HG03066 (cell line): ENCODE results near the gene ESRRB.
"Not testable (repeated sequence)": the region's sequence is repeated elsewhere in the genome, so short reads cannot be mapped to it uniquely, and the experiment has no call there.

ENCODE experiments used
- ATAC-seq: cut with Tn5 transposase; IDR thresholded peaks from one replicate; pipeline ENCODE4 v1.9.1; 2021; ENCODE audit warnings: low read depth; ENCODE audit not compliant: unreplicated experiment

Gene ESRRB

GRCh38 chr14:76531821-76532318 is 155.9 kb downstream of the ESRRB start:
- ATAC-seq: no peak

- not testable (repeated sequence) for ATAC-seq
These were observed 160.7 kb downstream of the ESRRB start for GRCh38 chr14:76536636-76537035.

GRCh38 chr14:76537906-76538647 is 162.1 kb downstream of the ESRRB start:
- ATAC-seq: no peak

GRCh38 chr14:76538648-76539008 is 162.7 kb downstream of the ESRRB start:
- ATAC-seq: no peak

- ATAC-seq: no peak
These were observed 163.2 kb downstream of the ESRRB start for GRCh38 chr14:76539130-76539529.

GRCh38 chr14:76541594-76542219 is 165.8 kb downstream of the ESRRB start:
- ATAC-seq: no peak

- no peak for ATAC-seq
These were observed 170.7 kb downstream of the ESRRB start for GRCh38 chr14:76546426-76547221.

GRCh38 chr14:76547831-76548230 is 171.9 kb downstream of the ESRRB start:
- no peak for ATAC-seq

GRCh38 chr14:76550534-76550933 is 174.6 kb downstream of the ESRRB start:
- no peak for ATAC-seq

- no peak for ATAC-seq
These were observed 175.2 kb downstream of the ESRRB start for GRCh38 chr14:76551116-76551515.
